Heart left ventricle (tissue), 16 donors: ENCODE measurements around the gene CDH7. TPM values are rescaled to one million over a fixed set of nuclear protein-coding genes. Genes with fewer than 3 reads are reported as not detected.

Experiments
- ATAC-seq, 4 donors: fragments of 200-7000 bp; cut with Tn5 transposase; one replicate each; pipeline ENCODE4 v1.9.1; 2020 to 2022; ENCODE audit warnings: moderate library complexity in 4 of 4, mild to moderate bottlenecking in 3 of 4, moderate number of reproducible peaks in 1 of 4
- DNase-seq, 5 donors: peaks; one replicate each; pipeline ENCODE4 v3.0.0-alpha.2; 2020
- H3K27ac ChIP-seq, 12 donors: fragments of 200-600 bp; sonication (generic) in 4 of 12; one replicate each; pipeline versions ENCODE4 v1.5.0 to v1.8.0; 2016 to 2022; ENCODE audit warnings: mild to moderate bottlenecking in 2 of 12
- H3K27me3 ChIP-seq, 9 donors: fragments of 200-600 bp; sonication (generic) in 2 of 9; one replicate each; pipeline versions ENCODE4 v1.5.1 to v1.8.0; 2016 to 2022; ENCODE audit warnings: mild to moderate bottlenecking in 3 of 9
- H3K36me3 ChIP-seq, 9 donors: fragments of 200-600 bp; sonication (generic) in 2 of 9; one replicate each; pipeline versions ENCODE4 v1.5.0 to v1.8.0; 2018 to 2022; ENCODE audit warnings: mild to moderate bottlenecking in 2 of 9
- H3K4me1 ChIP-seq, 12 donors: fragments of 200-600 bp; sonication (generic) in 4 of 12; one replicate each; pipeline versions ENCODE4 v1.5.0 to v1.8.0; 2016 to 2022; ENCODE audit warnings: mild to moderate bottlenecking in 3 of 12
- H3K4me3 ChIP-seq, 12 donors: fragments of 200-600 bp; sonication (generic) in 4 of 12; one replicate each; pipeline versions ENCODE4 v1.5.0 to v1.8.0; 2017 to 2022; ENCODE audit warnings: mild to moderate bottlenecking in 9 of 12, moderate library complexity in 4 of 12
- H3K9me3 ChIP-seq, 12 donors: fragments of 200-600 bp; sonication (generic) in 4 of 12; one replicate each; pipeline versions ENCODE4 v1.5.0 to v1.8.0; 2016 to 2022; ENCODE audit warnings: mild to moderate bottlenecking in 1 of 12
- POLR2A ChIP-seq, 2 donors: fragments of 450-650 bp; IDR thresholded peaks; one replicate each; pipeline ENCODE4 v1.6.1; 2017; ENCODE audit warnings: antibody characterized with exemption in 2 of 2, mild to moderate bottlenecking in 2 of 2, moderate library complexity in 2 of 2
- WGBS, 4 donors: extraction: QIAGEN DNeasy Blood & Tissue Kit in 2 of 4; methylation state at CpG; one replicate each; pipeline versions ENCODE4 v1.1.5 to v1.1.7; 2013 to 2018; 5-methylcytosine and 5-hydroxymethylcytosine counted together
- intact Hi-C, 10 donors: fragments of 100-400 bp; cut with DNase I; formaldehyde crosslinking; loops; one replicate each; pipeline versions ENCODE4 v1.11.1 to v1.14.2; 2022
- polyA plus RNA-seq, 2 donors: library from polyadenylated mRNA; stranded (reverse); fragments of 200-250 nt; gene quantifications; one replicate each; pipeline ENCODE4 v1.2.3, GENCODE V29; 2013
- total RNA-seq, 9 donors: library from RNA; depleted of rRNA in 2 of 9; stranded (reverse); fragments of >200 nt in 2 of 9; fragmentation: NEBNext Ultra II Directional in 3 of 9; extraction: Animal tissue kit (Norgen Biotek cat#: 25700) in 3 of 9; gene quantifications; one replicate each; pipeline versions ENCODE4 v1.1.0 to v1.2.4, GENCODE V29; 2016 to 2023
- TF ChIP-seq, protein P1 (sequence below), 12 donors: fragments of 200-600 bp; sonication (generic) in 4 of 12; IDR thresholded peaks; one replicate each; pipeline versions ENCODE4 v1.5.0 to v1.8.0; 2018 to 2022; ENCODE audit warnings: antibody characterized with exemption in 12 of 12, mild to moderate bottlenecking in 5 of 12
- donor health status: ischemic (EF 13 %, LVEDD 7.1; RV severe dilation, severe dysfunction).
- donor health status: healthy with polysubstance abuse.
- donor health status: DM: no; HTN: yes; CAD: no.
- donor health status: DM: no; HTN: no; CAD: no.
- donor health status: ischemic (EF 25% LVEDD 6.9; RV normal size, moderate dysfunction).
- donor health status: ischemic (EF 25% LVEDD 5.7; RV mildly dilated, moderate dysfunction).
- donor health status: healthy.
- donor health status: DM: yes; HTN: yes; CAD: no.
- donor health status: ischemic (EF 35%, LVEDD 5.7; RV mildly dilated, moderate dysfunction).
- donor health status: nonischemic (EF 11% LVEDD 7.7; RV severe dilation, severe dysfunction).
- donor health status: DM: yes; HTN: yes; CAD: no.
- donor health status: PGD.
- donor health status: ischemic (EF 29% LVEDD 5.4; RV normal size, mild dysfunction).
- donor health status: nonischemic (EF 23%, LVEDD 6.1; RV moderate dilation, normal function).

CDH7 gene
- total and polyA plus RNA-seq, 11 donors = 0.04 TPM; not detected in 10

DNA sequence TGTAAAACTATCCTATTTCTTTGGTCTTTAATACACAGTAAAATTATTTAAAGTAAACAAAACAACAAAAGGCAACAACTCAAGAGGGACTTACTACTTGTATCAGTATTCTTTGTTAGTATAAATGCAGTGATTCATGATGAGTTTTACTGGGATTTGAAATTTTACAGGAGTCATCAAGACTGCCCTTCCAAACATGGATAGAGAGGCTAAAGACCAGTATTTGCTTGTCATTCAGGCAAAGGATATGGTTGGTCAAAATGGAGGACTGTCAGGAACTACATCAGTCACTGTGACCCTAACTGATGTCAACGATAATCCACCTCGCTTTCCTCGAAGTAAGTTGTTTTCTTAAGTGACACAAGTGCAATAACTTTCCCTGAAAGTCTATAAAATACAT is 71.1 kb downstream of the CDH7 start:
- Histone ChIP-seq H3K4me1 (no peaks in the 10 kb centered on the region), H3K9me3 (no peaks in the 10 kb centered on the region), H3K27me3 (peaks cover 0 to under 1% (median 0%) of the 10 kb centered on the region in 9 donors), H3K36me3 (no peaks in the 10 kb centered on the region), H3K4me3 (no peak overlapping the region), H3K27ac (no peak overlapping the region)
- intact Hi-C loops = no loop called here
- TF ChIP-seq POLR2A (IDR thresholded peaks at IDR 0.05) = no peak
- TF ChIP-seq, protein P1, sequence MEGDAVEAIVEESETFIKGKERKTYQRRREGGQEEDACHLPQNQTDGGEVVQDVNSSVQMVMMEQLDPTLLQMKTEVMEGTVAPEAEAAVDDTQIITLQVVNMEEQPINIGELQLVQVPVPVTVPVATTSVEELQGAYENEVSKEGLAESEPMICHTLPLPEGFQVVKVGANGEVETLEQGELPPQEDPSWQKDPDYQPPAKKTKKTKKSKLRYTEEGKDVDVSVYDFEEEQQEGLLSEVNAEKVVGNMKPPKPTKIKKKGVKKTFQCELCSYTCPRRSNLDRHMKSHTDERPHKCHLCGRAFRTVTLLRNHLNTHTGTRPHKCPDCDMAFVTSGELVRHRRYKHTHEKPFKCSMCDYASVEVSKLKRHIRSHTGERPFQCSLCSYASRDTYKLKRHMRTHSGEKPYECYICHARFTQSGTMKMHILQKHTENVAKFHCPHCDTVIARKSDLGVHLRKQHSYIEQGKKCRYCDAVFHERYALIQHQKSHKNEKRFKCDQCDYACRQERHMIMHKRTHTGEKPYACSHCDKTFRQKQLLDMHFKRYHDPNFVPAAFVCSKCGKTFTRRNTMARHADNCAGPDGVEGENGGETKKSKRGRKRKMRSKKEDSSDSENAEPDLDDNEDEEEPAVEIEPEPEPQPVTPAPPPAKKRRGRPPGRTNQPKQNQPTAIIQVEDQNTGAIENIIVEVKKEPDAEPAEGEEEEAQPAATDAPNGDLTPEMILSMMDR (IDR thresholded peaks at IDR 0.05) = no peak
- WGBS, 4 donors = 88 to 96% (median 92%) methylated on average over 3 of the region's 3 CpGs
- ATAC-seq (no peak), DNase-seq (no peak)

DNA sequence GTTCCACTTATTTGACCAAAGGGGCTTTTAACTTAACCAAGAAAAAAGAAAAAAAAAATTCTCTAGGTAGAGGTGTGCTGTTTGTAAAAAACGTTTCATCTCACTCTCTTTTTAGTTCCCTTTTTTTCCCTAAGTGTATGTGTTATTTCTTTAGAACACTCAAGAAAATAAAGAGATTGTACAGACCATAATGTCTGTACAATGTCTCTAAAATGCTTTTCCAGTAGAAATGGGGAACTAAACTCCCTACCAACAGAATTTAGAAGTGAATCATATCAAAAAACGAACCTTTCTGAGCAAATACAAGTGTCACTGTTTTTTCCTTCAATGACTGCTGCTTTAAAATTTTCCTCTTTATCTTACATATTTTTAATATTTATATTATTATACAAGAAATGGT is 72.0 kb downstream of the CDH7 start:
- Histone ChIP-seq H3K27ac (no peak overlapping the region), H3K4me3 (no peak overlapping the region), H3K9me3 (no peaks in the 10 kb centered on the region), H3K36me3 (no peaks in the 10 kb centered on the region), H3K4me1 (no peaks in the 10 kb centered on the region), H3K27me3 (peaks cover 0 to 3% (median 0%) of the 10 kb centered on the region in 9 donors)
- TF ChIP-seq, protein P1 (IDR thresholded peaks at IDR 0.05) = no peak
- TF ChIP-seq POLR2A (IDR thresholded peaks at IDR 0.05) = no peak
- no peak for DNase-seq
- WGBS, 4 donors = 32 to 40% (median 35%) methylated on average over 2 of the region's 2 CpGs
- ATAC-seq = no peak
- intact Hi-C loops = no loop called here

DNA sequence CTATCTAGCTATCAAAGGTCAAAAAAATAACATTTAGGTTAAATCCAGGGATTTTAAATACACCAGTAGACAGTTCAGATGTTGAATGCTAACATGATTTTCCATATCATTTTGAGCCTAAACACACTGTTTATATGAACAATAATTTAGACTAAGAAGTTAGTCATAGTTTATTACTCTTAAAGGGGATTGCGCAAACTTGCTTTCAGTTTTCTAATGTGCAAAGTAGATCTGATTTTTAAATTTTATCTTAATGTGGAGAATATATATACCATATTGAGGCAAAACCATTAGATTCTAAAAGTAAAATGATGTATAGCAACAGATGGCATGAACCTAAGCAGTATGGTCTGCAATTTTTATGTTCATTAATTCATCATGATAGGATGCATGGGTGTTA is 76.6 kb downstream of the CDH7 start:
- H3K9me3 ChIP-seq = no peaks in the 10 kb centered on the region
- DNase-seq = no peak
- H3K36me3 ChIP-seq = no peaks in the 10 kb centered on the region
- no peak overlapping the region for H3K27ac ChIP-seq
- 95 to 100% (median 98%) methylated on average over 1 of the region's 1 CpG for WGBS, 4 donors
- H3K4me3 ChIP-seq = no peak overlapping the region
- intact Hi-C loops = no loop called here
- H3K27me3 ChIP-seq = peaks cover 0 to 3% (median 0%) of the 10 kb centered on the region in 9 donors
- H3K4me1 ChIP-seq = no peaks in the 10 kb centered on the region
- TF ChIP-seq, protein P1 (IDR thresholded peaks at IDR 0.05) = no peak
- TF ChIP-seq POLR2A (IDR thresholded peaks at IDR 0.05) = no peak
- ATAC-seq = no peak

DNA sequence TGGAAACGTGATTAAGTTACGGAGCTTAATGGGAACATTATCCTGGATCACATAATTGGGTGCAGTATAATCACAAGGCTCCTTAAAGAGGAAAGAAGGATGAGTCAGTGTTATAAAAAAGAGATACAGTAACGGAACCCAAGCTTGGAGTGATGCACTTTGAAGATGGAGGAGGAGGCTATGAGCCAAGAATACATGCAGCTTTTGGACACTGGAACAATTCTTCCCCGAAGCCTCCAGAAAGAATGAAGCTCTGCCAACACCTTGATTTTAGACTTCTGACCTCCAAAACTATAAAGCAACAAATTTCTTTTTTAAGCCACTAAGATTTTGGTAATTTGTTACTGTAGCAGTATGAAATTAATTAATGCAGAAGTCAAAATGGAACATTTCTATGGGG is 85.1 kb downstream of the CDH7 start:
- Histone ChIP-seq H3K9me3 (peaks cover 0 to 11% (median 0%) of the 10 kb centered on the region in 12 donors), H3K4me3 (no peak overlapping the region), H3K27me3 (no peaks in the 10 kb centered on the region), H3K4me1 (no peaks in the 10 kb centered on the region), H3K36me3 (no peaks in the 10 kb centered on the region), H3K27ac (no peak overlapping the region)
- intact Hi-C loops = no loop called here
- ATAC-seq (no peak), DNase-seq (no peak)
- 73 to 79% (median 76%) methylated on average over 4 of the region's 4 CpGs for WGBS, 4 donors
- no peak for TF ChIP-seq POLR2A (IDR thresholded peaks at IDR 0.05)
- TF ChIP-seq, protein P1 (IDR thresholded peaks at IDR 0.05) = no peak
